NCI-H2107 (cell line): ENCODE results near the gene PDZD4.

Experiments used
- DNase-seq: peaks from one replicate; lab custom pipeline; 2025; lab: John Stamatoyannopoulos, UW

Gene PDZD4

DNA sequence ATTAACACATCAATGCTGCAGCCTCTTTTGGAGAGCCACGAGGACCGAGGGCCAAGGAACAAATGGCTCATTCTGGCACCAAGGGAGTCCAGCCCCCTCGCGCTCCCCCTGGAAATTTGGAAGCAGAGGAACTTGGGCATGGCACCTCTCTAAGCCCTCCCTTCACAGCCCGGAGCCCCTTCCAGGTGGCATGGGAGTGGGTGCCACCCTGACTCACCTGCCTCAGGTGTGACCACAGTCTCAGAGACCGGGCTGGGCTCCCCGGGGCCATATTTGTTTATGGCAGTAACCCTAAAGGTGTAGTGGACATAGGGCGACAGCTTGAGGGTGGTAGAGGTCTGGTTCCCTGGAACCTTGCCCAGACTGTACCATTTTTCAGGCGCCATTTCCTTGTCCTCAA is 36.8 kb upstream of the PDZD4 start:
- no peak for DNase-seq

DNA sequence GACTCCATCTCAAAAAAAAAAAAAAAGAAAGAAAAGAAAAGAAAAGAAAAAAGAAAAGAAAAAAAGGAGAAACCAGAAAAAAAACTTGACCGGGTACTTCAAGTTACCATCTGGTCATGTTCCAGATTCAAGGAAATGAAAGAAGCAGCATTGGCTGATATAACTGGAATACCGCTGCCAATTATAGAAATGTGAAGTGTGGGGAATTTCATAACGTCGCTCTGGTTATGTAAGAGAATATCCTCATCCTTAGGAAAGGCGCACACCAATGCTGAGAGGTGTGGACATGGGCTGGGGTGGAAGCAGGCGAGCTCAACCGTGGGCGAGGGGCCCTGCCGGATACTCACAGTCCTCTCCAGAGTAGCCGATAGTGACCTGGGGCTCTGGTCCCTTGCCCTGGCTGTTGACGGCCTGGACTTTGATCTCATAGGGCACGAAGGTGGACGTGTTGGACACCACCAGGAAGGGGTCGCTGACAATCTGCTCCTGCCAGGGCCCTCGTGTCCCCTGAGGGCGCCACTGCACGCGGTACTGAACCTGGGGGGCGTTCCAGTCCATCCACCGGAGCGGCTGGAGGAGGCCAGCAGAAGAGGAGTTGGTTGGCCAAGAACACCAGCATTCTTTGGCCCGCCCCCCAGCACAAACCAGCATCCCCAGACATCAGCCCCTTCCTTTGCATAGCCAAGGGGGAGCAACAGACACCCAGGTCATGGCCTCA is 36.1 kb upstream of the PDZD4 start:
- no peak for DNase-seq

DNA sequence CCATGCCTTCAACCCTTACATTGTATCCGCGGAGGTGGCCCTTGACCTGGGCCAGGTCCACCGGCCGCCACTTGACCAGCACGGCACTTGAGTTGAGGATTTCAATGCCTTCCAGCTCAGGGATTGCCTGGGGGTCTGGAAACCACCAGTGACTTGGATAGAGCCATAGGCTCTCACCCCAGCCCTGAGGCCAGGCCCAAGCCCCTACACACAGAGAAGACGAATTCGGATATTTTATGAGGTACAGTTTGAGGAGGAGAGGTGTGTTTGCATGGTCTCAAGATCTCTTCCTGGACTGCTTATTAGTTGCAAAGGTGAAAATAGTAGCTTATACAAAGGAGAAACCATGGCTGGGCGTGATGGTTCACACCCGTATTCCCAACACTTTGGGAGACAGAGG is 35.3 kb upstream of the PDZD4 start:
- no peak for DNase-seq

DNA sequence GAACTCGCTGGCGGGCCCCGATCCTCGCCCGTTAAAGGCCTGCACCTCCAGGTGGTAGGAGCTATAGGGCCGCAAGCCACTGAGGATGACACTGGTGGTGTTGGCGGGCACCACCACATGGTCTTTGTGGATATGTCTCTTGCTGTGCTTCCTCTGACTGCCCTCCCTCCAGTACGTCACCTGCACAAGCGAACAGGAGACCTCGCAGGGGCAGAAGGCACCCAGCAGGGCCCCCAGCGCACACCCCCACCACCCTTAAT is 34.9 kb upstream of the PDZD4 start:
- no peak for DNase-seq

DNA sequence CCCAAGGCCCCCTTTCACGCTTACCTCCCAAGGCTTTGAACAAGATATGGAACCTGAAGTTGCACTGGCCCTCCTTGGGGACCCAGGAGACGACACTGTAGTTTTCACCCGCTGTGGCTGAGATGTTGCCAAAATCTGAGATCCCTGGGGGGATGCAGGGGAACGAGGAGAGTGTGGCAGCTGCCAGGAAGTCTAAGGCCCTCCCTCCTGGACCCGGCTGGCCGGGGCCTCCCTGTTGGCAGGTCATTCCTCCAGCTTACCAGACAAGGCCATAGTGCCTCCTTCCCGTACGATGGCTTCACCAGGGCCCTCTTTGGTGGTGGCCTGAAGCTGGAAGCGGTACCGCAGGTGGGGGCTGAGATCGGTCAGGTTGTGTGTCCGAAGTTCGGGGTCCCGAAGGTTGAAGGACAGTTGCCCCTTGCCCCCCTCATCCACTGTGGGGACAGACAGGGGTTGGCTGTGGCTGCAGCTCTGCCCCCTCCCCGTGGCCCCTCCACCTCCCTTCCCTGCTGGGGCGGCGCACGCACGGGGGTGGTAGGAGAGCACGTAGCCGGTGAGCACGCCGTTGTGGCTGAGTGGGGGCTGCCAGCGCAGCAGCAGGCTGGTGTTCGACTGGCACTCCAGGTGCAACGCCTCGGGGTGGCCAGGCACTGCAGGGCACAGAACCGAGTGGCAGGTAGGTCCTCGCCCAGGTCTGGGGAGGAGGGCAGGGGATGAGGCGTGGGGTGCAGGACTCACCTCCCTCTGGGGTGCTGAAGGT is 34.4 kb upstream of the PDZD4 start:
- DNase-seq, result no peak

DNA sequence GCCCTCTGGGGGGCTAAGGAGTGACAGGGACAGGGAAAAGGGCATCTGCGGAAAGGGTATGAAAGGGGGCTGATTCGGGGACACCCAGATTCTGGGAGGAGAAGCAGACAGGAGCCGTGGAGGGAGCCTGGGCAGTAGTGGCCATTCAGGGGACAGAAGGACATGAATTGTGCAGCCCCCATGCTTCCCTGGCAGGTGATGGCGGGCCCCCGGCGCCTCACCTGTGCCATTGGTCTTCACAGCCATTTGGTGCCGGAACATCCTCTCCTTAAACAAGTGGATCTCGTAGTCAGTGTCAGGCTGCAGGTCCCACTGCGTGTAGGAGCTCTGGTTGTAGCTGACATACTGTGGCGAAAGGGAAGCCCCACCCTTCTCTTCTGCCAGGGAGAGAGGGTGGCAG is 33.8 kb upstream of the PDZD4 start:
- DNase-seq, result no peak

DNA sequence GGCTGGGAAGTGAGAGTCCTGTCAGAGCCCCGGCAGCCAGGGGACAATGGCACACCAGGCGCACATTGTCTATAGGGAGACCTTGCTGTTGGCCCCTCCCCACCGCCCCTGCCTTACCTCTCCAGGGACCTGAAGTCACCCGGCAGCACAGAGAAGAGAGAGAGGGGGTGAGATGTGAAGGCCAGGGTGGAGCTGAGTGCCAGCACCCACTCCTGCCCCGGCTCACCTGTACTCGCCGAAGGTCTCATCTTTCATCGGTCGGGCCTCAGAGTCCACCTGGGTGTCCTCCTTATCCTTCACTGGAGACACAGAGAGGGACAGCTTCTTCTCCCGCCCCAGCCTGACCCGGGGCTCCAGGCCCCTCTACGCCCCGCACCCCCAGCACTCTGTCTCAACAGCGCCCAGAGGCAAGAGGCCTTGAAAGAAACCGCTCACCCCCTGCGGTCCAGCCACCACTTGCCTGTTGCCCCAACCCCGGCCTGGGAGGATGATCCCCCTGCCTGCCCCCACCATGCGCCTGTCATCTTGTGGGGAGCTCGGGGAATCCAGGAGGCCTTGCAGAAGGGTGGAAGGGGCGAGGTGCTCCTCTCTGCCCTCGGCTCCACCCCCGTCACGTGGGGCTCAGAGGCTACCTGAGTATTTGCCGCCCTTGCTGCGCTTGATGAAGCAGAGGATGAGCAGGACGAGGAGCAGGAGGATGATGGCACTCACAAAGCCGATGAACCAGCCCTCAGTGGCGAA is 33.1 kb upstream of the PDZD4 start:
- no peak for DNase-seq

DNA sequence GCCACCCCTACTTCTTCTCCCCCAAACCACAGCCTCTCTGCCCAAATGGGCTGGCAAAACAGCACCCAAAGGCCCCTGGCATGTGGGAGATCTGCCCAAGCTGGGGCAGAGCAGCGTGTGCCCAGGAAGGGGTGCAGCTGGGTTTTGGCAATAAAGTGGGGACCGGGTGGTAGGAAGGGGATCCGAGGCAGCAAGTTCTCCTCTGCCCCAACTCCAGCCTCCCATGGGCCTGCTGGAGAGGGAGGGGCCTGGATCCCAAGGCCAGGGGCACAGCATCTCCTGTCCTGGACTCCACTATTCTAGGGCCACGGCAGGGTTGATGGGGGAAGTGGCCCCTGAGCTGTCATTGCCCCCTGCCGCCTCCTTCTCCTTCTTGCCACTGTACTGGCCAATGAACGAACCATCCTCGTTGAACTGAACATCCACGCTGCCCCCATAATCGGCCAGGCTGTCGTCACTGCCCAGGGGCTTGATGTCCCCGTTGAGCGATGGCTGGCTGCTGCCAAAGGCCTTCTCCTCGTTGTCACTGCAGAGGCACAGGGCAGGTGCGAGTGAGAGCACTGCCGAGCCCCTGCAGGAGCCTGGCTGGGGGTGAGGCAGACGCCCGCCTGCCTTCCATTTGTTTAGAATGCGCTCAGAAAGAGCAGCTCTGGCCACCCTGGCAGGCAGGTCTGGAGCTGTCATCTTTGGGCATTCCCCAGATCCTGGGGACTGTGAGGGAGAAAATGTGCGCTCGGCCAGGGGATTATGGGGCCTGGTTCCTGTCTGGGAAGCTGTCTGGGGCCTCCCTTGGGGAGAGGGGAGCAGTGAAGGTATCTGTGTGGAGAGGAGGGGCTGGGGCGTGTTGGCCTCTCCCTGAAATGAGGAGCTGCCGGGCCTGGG is 32.3 kb upstream of the PDZD4 start:
- no peak for DNase-seq

DNA sequence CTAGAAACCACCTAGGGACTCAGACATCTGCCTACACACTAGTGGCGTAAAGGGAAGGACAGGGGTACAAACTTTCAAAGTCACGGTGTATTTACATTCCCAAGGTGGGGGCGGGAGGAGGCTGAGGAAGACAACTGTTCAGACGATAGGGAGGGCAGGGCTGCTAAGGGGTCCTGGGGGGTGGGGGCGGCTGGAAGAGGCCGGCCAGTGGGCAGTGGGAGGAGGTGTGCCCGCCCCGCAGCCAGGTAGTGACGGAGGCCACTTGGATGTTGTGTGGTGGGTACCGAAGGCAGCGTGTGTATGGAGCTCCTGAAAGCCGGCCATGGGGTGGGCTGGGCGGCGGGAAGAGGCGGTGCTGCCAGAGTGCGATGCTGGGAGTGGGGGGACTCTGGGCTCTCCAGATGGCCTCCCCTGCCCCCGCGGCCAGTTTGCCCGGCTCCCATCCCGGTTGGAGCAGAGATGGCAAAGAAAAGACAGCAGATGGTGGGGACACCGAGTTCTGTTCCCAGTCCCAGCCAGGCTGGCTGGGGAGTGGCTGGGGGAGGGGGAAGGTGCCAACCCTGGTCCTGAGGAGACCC is 31.5 kb upstream of the PDZD4 start:
- no peak for DNase-seq

DNA sequence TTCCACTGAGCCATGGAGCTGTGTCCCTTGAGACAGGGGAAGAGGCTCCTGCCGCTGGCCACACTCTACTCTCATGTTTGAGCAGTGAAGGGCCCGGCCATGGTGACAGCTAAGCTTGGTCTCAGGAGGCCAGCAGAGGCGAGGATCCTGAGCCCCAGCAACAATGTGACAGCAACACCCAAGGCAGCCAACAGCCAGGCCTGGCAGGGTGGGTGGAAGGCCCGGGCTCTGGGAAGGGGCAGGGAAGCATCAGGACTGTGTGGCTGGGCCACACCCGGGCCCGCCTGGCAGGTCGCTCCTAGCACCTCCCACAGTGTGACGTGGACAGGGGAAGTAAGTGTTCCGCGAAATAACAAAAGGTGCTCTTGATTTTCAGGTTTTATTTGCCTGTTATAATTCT is 30.8 kb upstream of the PDZD4 start:
- no peak for DNase-seq

DNA sequence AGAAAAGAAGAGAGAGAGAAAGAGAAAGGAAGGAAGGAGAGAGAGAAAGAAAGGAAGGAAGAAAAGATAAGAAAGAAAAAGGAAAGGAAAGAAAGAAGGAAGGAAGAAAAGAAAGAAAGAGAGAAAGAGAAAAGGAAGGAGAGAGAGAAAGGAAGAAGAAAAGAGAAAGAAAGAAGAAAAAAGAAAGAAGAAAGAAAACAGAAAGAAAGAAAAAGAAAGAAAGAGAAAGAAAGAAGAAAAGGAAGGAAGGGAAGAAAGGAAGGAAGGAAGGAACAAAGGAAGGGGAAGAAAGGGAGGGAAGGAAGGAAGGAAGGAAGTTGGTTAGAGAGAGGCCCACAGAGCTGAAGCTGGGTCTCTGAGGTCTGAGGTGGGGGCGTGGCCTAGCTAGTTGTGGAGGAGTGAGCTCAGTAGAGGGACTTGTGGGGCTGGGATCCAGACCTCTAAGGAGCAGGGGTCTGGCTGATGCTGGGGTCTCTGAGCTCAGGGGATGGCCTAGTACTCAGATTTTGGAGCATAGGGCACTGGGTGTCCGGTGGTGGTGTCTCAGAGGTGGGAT is 27.1 kb upstream of the PDZD4 start:
- DNase-seq, result no peak

DNA sequence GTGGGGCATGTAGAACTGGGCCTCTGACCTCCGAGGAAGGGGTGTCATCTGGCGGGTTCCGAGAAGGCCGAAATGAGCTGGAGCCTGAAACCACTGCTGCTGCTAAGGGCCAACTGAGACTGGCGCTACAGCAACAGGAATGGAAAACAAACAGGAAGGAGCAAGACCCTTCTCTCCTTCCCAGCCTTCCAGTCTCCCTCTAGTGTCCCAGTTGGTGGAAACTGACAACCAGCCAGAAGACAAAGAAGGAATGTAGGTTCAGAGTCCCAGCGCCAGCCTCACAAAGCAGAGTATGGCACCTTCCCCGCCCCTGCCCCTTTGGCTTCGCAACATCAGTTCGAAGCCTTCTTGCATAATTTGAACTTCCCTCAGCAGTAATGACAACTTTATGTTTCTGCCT is 24.4 kb upstream of the PDZD4 start:
- DNase-seq, result no peak

DNA sequence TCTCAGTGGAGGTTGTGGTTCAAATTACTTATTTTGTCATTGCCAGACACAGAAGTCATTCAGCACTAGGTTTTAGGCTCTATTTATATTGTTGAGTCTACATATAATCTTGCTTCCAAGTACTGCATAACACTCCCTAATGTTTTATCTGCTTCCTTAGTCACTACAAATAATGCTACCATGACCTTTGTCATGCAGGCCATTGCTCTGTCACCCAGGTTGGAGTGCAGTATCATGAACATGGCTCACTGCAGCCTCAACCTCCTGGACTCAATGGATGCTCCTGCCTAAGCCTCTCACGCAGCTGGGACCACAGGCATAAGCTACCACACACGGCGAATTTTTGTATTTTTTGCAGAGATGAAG is 23.5 kb upstream of the PDZD4 start:
- no peak for DNase-seq

DNA sequence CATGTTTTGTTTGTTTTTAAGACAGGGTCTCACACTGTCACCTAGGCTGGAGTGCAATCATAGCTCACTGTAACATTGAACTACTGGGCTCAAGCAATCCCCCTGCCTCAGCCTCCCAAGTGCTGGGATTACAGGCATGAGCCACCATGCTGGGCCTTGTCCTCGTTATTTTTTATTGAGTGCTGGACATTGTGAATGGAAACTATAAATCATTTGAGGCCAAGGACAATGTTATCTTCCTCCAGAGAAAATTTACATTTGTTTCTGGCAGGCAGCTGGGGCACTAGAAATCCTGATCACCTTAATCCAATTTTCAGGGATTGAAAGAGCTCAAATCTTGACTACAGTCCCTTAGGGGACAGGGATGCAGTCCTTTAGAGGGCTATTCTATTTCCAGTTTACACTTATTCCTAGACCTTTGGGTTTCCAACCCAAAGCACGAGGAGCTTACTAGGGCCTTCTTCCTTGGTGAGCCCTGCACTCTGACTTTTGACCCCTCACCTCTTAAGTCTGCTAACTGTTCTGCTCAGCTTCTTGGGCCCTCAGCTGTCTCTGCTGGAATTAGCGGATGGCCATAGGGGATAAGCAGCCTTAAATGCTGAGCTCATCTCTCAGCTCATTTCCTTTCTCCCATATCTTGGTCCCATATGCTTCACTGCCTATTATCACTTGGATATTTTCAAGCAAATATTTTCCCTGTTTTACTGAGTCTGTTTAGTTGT is 23.0 kb upstream of the PDZD4 start:
- DNase-seq, result no peak

DNA sequence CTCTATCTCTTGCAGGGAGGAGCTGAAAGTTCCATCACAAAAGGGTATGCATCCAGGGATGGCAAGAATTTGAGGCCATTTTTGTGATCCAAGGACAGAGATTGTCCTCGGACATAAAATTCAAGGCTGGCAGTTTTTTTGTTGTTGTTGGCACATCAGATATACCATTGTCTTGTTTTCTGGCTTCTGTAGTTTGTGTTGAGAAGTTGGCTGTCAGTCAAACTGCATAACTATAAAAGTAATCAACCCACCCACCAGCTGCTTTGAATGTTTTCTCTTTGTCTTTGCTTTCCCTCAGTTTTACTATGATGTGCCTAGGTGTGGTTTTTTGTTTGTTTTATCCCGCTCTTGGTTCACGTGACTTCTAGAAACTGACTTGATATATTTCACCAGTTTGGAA is 21.6 kb upstream of the PDZD4 start:
- DNase-seq, result no peak

DNA sequence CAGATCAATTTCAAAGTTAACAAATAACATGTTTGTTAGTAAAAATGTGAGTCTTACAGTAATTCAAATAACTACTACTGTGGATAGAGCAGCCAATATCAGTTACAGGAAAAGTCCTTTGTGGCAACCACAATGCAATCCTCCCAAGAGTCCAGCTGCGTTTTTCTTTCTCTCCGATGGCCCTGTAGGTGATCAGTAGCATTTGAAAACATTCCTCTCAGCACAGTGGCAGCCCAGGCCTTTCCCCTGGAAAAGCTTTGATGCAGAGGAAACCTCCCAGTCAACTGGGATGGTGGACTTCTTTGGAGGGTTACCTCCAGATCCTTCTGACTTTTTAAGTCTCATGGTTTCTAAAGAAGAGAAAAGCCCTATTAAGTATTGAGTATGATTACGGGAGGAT is 18.0 kb upstream of the PDZD4 start:
- no peak for DNase-seq

DNA sequence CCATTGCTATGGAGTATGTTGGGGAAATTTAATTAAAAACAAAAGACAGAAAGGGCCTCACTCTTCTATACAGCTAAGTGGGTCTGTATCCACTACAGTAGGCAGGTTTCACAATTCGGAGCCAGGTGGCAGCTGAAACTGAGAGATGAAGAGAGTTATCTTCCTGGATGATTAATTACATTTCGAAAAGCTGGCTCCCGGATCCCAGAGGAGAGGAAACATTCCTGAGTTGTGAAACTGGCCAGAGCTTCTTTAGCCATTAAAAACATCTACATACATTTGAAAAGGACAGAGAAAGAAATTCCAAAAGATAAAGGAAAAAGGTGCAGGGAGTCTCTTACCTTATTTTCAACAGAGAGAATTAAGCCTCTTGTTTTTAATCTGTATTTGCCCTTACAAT is 15.5 kb upstream of the PDZD4 start:
- no peak for DNase-seq

DNA sequence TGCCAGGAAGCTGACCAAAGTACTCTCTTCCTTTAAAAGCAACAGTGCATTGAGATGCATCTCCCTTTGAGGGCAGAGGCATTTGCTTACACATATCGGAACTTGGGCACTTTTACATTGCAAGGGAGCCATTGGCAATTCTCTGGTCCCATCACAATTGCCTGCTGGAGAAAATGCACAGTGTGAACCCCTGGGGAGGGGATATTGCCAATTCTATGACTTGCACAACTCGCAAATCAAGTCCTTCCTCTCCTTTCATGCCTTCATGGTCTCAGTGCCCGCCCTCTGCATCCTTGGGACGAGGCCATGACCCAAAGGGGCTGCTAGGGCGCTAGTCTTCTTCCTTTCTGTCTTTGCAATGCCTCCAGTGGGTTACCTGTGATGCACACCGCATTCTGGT is 14.9 kb upstream of the PDZD4 start:
- no peak for DNase-seq

DNA sequence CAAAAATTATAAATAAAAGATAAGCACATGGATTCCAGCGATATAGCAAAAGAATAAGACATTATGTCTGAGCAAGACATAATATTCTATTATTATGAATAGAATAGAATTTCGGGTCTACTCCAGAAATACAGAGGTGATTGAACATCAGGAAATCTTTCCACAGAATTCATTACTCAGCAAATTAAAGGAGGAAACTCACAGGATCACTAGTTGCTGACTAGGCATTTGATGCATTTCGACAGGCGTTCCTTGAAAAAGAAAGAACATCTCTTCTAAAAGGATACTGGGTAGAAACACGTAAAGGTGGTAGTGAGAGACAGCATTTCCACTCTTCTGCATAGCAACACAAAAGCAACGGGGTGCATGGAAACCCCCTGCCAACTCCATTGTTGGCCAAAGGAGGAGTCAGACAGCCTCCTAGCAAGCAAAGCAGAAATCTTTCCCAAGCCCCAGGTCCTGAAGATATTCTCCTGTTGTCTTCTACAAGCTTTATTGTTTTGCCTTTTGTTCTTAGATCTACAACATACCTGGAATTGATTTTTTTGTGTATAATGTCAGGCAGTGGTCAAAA is 14.3 kb upstream of the PDZD4 start:
- DNase-seq, result no peak

DNA sequence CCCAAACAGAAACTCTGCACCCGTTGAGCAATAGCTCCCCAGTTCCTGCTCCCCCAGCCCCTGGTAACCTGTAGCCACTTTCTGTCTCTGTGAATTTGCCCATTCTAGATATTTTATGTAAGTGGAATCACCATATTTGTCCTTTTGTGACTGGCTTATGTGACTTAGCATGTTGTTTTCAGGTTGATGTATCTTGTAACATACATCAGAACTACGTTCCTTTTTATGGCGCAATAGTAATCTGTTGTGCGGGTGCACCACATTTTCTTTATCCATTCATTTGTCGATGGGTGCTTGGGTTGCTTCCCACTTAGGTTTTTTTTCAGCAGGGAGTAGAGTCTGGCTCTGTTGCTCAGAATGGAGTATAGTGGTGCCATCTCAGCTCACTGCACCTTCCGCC is 6.6 kb upstream of the PDZD4 start:
- no peak for DNase-seq

DNA sequence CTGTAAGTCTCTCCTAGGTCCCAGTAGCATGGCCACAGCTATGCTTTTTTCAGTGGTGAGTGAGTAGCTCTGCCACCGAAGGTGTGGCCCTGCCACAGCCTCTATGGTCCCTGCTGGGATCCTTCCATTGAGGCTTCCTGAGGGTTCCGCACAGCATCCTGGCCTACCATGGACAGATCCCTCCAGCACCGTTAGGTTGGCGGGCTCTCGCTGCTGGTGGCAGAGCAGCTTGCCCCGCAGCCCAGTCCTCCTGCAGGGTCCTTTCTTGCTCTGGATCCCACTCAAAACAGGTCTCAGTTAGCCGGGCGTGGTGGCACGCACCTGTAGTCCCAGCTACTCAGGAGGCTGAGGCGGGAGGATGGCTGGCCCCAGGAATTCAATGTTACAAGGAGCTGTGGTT is 2.4 kb upstream of the PDZD4 start:
- no peak for DNase-seq
